Measurements from ENCODE around the gene GPATCH2. TPM values are rescaled to one million over a fixed set of nuclear protein-coding genes. Genes with fewer than 3 reads are reported as not detected.

The GPATCH2 gene
- total and polyA plus RNA-seq, 3 experiments from 2014 or later: 3.7 to 9.9 (median 9.5) TPM

- Mint-ChIP-seq H3K9me3 (no peaks in the 10 kb centered on the region), H3K27me3 (no peaks in the 10 kb centered on the region), H3K27ac (no peak overlapping the region), H3K4me3 (no peak overlapping the region), H3K4me1 (no peaks in the 10 kb centered on the region), H3K36me3 (peaks cover 21 to 35% (median 24%) of the 10 kb centered on the region in 3 donors)
- Histone ChIP-seq H3K27me3 (ENCODE audit: insufficient read depth, low read length, poor library complexity, severe bottlenecking) (no peaks in the 10 kb centered on the region), H3K4me3 (ENCODE audit: low read length) (no peak overlapping the region), H3K4me1 (ENCODE audit: insufficient read depth, low read length) (no peaks in the 10 kb centered on the region), H3K36me3 (ENCODE audit: insufficient read depth, low read length) (no peaks in the 10 kb centered on the region), H3K9me3 (ENCODE audit: low read length) (no peaks in the 10 kb centered on the region), H3K27ac (ENCODE audit: low read depth, low read length) (no peak overlapping the region)
- ChIA-PET POLR2A (no interaction called here), CTCF (no interaction called here)
- no peak for DNase-seq
These were observed 177.1 kb downstream of the GPATCH2 start for GRCh38 chr1:217453816-217454215.

- no peak overlapping the region for H3K27ac ChIP-seq (ENCODE audit: low read depth, low read length)
- no peaks in the 10 kb centered on the region for H3K36me3 ChIP-seq (ENCODE audit: insufficient read depth, low read length)
- H3K4me1 ChIP-seq (ENCODE audit: insufficient read depth, low read length): no peaks in the 10 kb centered on the region
- no peak overlapping the region for H3K4me3 ChIP-seq (ENCODE audit: low read length)
- no peak overlapping the region for H3K27ac Mint-ChIP-seq
- H3K27me3 ChIP-seq (ENCODE audit: insufficient read depth, low read length, poor library complexity, severe bottlenecking): no peaks in the 10 kb centered on the region
- DNase-seq: no peak
- peaks cover 0 to 1% (median 0%) of the 10 kb centered on the region in 5 donors for H3K9me3 Mint-ChIP-seq
- H3K9me3 ChIP-seq (ENCODE audit: low read length): no peaks in the 10 kb centered on the region
- POLR2A ChIA-PET: no interaction called here
- no peaks in the 10 kb centered on the region for H3K4me1 Mint-ChIP-seq
- no peak overlapping the region for H3K4me3 Mint-ChIP-seq
- CTCF ChIA-PET: no interaction called here
- no peaks in the 10 kb centered on the region for H3K27me3 Mint-ChIP-seq
- H3K36me3 Mint-ChIP-seq: peaks cover 30 to 36% (median 35%) of the 10 kb centered on the region in 3 donors
These were observed 181.5 kb downstream of the GPATCH2 start for GRCh38 chr1:217449370-217449769.

GRCh38 chr1:217443845-217444244 lies 187.0 kb downstream of the GPATCH2 start:
- Mint-ChIP-seq H3K27ac (no peak overlapping the region), H3K9me3 (peaks cover 0 to 24% (median 9%) of the 10 kb centered on the region in 5 donors), H3K36me3 (peaks cover 47 to 67% (median 49%) of the 10 kb centered on the region in 3 donors), H3K4me3 (no peak overlapping the region), H3K4me1 (no peaks in the 10 kb centered on the region), H3K27me3 (no peaks in the 10 kb centered on the region)
- H3K9me3 ChIP-seq (ENCODE audit: low read length): no peaks in the 10 kb centered on the region
- no peak for DNase-seq
- H3K27ac ChIP-seq (ENCODE audit: low read depth, low read length): no peak overlapping the region
- H3K4me3 ChIP-seq (ENCODE audit: low read length): no peak overlapping the region
- POLR2A ChIA-PET: no interaction called here
- H3K36me3 ChIP-seq (ENCODE audit: insufficient read depth, low read length): no peaks in the 10 kb centered on the region
- no peaks in the 10 kb centered on the region for H3K4me1 ChIP-seq (ENCODE audit: insufficient read depth, low read length)
- no peaks in the 10 kb centered on the region for H3K27me3 ChIP-seq (ENCODE audit: insufficient read depth, low read length, poor library complexity, severe bottlenecking)
- CTCF ChIA-PET: no interaction called here

DNA sequence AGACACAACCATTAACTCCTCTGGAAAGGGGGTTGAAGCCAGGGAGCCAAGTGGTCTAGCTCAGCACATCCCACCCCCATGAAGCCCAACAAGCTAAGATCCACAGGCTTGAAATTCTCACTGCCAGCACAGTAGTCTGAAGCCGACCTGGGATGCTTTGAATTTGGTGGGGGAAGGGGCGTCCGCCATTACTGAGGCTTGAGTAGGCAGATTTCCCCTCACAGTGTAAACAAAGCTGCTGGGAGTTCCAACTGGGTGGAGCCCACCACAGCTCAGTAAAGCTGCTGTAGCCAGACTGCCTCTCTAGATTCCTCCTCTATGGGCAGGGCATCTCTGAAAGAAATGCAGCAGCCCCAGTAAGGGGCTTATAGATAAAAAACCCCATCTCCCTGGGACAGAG lies 193.5 kb downstream of the GPATCH2 start:
- H3K4me3 Mint-ChIP-seq: no peak overlapping the region
- CTCF ChIA-PET: no interaction called here
- no peak overlapping the region for H3K27ac Mint-ChIP-seq
- peaks cover 26 to 55% (median 44%) of the 10 kb centered on the region in 3 donors for H3K36me3 Mint-ChIP-seq
- Histone ChIP-seq H3K9me3 (ENCODE audit: low read length) (no peaks in the 10 kb centered on the region), H3K27ac (ENCODE audit: low read depth, low read length) (no peak overlapping the region), H3K27me3 (ENCODE audit: insufficient read depth, low read length, poor library complexity, severe bottlenecking) (no peaks in the 10 kb centered on the region), H3K4me3 (ENCODE audit: low read length) (no peak overlapping the region), H3K36me3 (ENCODE audit: insufficient read depth, low read length) (no peaks in the 10 kb centered on the region), H3K4me1 (ENCODE audit: insufficient read depth, low read length) (no peaks in the 10 kb centered on the region)
- POLR2A ChIA-PET: no interaction called here
- no peaks in the 10 kb centered on the region for H3K4me1 Mint-ChIP-seq
- no peaks in the 10 kb centered on the region for H3K27me3 Mint-ChIP-seq
- DNase-seq: no peak
- H3K9me3 Mint-ChIP-seq: peaks cover 2 to 21% (median 8%) of the 10 kb centered on the region in 5 donors

- Histone ChIP-seq H3K27ac (ENCODE audit: low read depth, low read length) (no peak overlapping the region), H3K36me3 (ENCODE audit: insufficient read depth, low read length) (no peaks in the 10 kb centered on the region), H3K4me1 (ENCODE audit: insufficient read depth, low read length) (no peaks in the 10 kb centered on the region), H3K27me3 (ENCODE audit: insufficient read depth, low read length, poor library complexity, severe bottlenecking) (no peaks in the 10 kb centered on the region), H3K4me3 (ENCODE audit: low read length) (no peak overlapping the region), H3K9me3 (ENCODE audit: low read length) (no peaks in the 10 kb centered on the region)
- Mint-ChIP-seq H3K4me3 (no peak overlapping the region), H3K36me3 (peaks cover 29 to 44% (median 44%) of the 10 kb centered on the region in 3 donors), H3K9me3 (peaks cover 2 to 14% (median 7%) of the 10 kb centered on the region in 5 donors), H3K4me1 (no peaks in the 10 kb centered on the region), H3K27me3 (no peaks in the 10 kb centered on the region), H3K27ac (no peak overlapping the region)
- ChIA-PET CTCF (no interaction called here), POLR2A (no interaction called here)
- DNase-seq: no peak
These were observed 195.7 kb downstream of the GPATCH2 start for GRCh38 chr1:217435204-217435603.

DNA sequence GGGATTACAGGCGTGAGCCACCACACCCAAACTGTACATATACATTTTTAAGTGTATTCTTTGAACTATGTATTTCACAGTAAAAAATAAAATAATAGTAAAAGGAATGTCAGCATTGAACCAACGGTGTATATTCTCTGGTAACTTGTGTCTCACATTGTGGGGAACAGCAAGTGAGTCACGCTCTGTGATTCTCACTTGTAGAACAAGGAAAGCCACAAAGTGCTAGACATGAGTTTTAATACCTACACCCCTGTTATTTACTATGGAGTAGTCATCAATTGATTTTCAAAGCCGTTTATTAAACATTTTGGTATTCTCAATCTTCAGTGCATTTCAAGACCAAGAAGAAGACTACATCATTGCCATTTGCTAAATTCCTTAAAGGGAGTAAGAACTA lies 197.2 kb downstream of the GPATCH2 start:
- Histone ChIP-seq H3K4me1 (ENCODE audit: insufficient read depth, low read length) (no peaks in the 10 kb centered on the region), H3K27ac (ENCODE audit: low read depth, low read length) (no peak overlapping the region), H3K27me3 (ENCODE audit: insufficient read depth, low read length, poor library complexity, severe bottlenecking) (no peaks in the 10 kb centered on the region), H3K4me3 (ENCODE audit: low read length) (no peak overlapping the region), H3K9me3 (ENCODE audit: low read length) (no peaks in the 10 kb centered on the region), H3K36me3 (ENCODE audit: insufficient read depth, low read length) (no peaks in the 10 kb centered on the region)
- ChIA-PET POLR2A (no interaction called here), CTCF (no interaction called here)
- H3K27ac Mint-ChIP-seq: no peak overlapping the region
- H3K4me1 Mint-ChIP-seq: no peaks in the 10 kb centered on the region
- H3K36me3 Mint-ChIP-seq: peaks cover 20 to 34% (median 28%) of the 10 kb centered on the region in 3 donors
- H3K9me3 Mint-ChIP-seq: peaks cover 0 to 3% (median 2%) of the 10 kb centered on the region in 5 donors
- no peak for DNase-seq
- H3K27me3 Mint-ChIP-seq: no peaks in the 10 kb centered on the region
- no peak overlapping the region for H3K4me3 Mint-ChIP-seq

- Mint-ChIP-seq H3K27ac (no peak overlapping the region), H3K9me3 (no peaks in the 10 kb centered on the region), H3K27me3 (no peaks in the 10 kb centered on the region), H3K4me1 (no peaks in the 10 kb centered on the region), H3K36me3 (peaks cover 17 to 24% (median 19%) of the 10 kb centered on the region in 3 donors), H3K4me3 (no peak overlapping the region)
- no peak for DNase-seq
- Histone ChIP-seq H3K4me3 (ENCODE audit: low read length) (no peak overlapping the region), H3K27ac (ENCODE audit: low read depth, low read length) (no peak overlapping the region), H3K27me3 (ENCODE audit: insufficient read depth, low read length, poor library complexity, severe bottlenecking) (no peaks in the 10 kb centered on the region), H3K4me1 (ENCODE audit: insufficient read depth, low read length) (no peaks in the 10 kb centered on the region), H3K36me3 (ENCODE audit: insufficient read depth, low read length) (no peaks in the 10 kb centered on the region), H3K9me3 (ENCODE audit: low read length) (no peaks in the 10 kb centered on the region)
- ChIA-PET CTCF (no interaction called here), POLR2A (no interaction called here)
These were observed 198.6 kb downstream of the GPATCH2 start for GRCh38 chr1:217432339-217432738.

DNA sequence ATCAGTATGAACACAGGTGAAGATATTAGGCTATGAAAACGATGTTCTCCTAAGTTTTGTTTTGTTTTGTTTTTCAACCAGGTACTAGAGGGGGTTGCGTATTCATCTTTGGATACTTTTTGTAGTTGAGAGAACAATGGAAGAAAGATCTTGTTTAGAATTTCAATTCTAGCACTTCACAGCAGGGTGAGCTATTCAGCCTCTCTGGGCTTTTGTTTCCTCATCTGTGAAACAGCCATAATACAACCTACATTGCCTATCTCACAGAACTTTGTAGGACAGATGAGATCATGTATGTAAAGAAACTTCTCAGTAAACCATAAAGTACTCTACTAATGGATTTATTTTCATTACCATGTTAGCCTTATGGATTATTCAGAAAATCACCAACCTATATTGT lies 199.5 kb downstream of the GPATCH2 start:
- ChIA-PET CTCF (no interaction called here), POLR2A (no interaction called here)
- H3K4me3 Mint-ChIP-seq: no peak overlapping the region
- no peaks in the 10 kb centered on the region for H3K36me3 ChIP-seq (ENCODE audit: insufficient read depth, low read length)
- peaks cover 13 to 16% (median 15%) of the 10 kb centered on the region in 3 donors for H3K36me3 Mint-ChIP-seq
- DNase-seq: no peak
- no peak overlapping the region for H3K27ac Mint-ChIP-seq
- H3K4me1 ChIP-seq (ENCODE audit: insufficient read depth, low read length): no peaks in the 10 kb centered on the region
- H3K27me3 ChIP-seq (ENCODE audit: insufficient read depth, low read length, poor library complexity, severe bottlenecking): no peaks in the 10 kb centered on the region
- no peak overlapping the region for H3K27ac ChIP-seq (ENCODE audit: low read depth, low read length)
- no peaks in the 10 kb centered on the region for H3K9me3 ChIP-seq (ENCODE audit: low read length)
- no peaks in the 10 kb centered on the region for H3K9me3 Mint-ChIP-seq
- H3K27me3 Mint-ChIP-seq: no peaks in the 10 kb centered on the region
- no peaks in the 10 kb centered on the region for H3K4me1 Mint-ChIP-seq
- H3K4me3 ChIP-seq (ENCODE audit: low read length): no peak overlapping the region

- ChIA-PET POLR2A (no interaction called here), CTCF (no interaction called here)
- H3K36me3 Mint-ChIP-seq: peaks cover 2 to 6% (median 5%) of the 10 kb centered on the region in 3 donors
- Histone ChIP-seq H3K27ac (ENCODE audit: low read depth, low read length) (no peak overlapping the region), H3K4me1 (ENCODE audit: insufficient read depth, low read length) (no peaks in the 10 kb centered on the region), H3K9me3 (ENCODE audit: low read length) (no peaks in the 10 kb centered on the region), H3K36me3 (ENCODE audit: insufficient read depth, low read length) (no peaks in the 10 kb centered on the region), H3K27me3 (ENCODE audit: insufficient read depth, low read length, poor library complexity, severe bottlenecking) (no peaks in the 10 kb centered on the region), H3K4me3 (ENCODE audit: low read length) (no peak overlapping the region)
- no peak overlapping the region for H3K4me3 Mint-ChIP-seq
- peaks cover 0 to under 1% of the 10 kb centered on the region in 2 donors for H3K27me3 Mint-ChIP-seq
- H3K4me1 Mint-ChIP-seq: no peaks in the 10 kb centered on the region
- H3K27ac Mint-ChIP-seq: no peak overlapping the region
- DNase-seq: no peak
- no peaks in the 10 kb centered on the region for H3K9me3 Mint-ChIP-seq
These were observed 205.5 kb downstream of the GPATCH2 start for GRCh38 chr1:217425422-217425821.

Data from CD8-positive, alpha-beta memory T cell (primary cell).